ENCODE measurements around the gene CELF4. TPM values are rescaled to one million over a fixed set of nuclear protein-coding genes. Genes with fewer than 3 reads are reported as not detected.

Gene CELF4
- polyA plus RNA-seq, 1 donor: 2.9 TPM

GRCh38 chr18:37524498-37525261, 40.9 kb downstream of the CELF4 start:
- DNase-seq: no peak

- DNase-seq: no peak
These were observed 41.5 kb downstream of the CELF4 start for GRCh38 chr18:37524139-37524497.

- no peak for DNase-seq
These were observed 43.8 kb downstream of the CELF4 start for GRCh38 chr18:37521510-37522465.

GRCh38 chr18:37520508-37520907, 45.1 kb downstream of the CELF4 start:
- DNase-seq: no peak

- DNase-seq: no peak
These were observed 46.0 kb downstream of the CELF4 start for GRCh38 chr18:37519510-37520135.

GRCh38 chr18:37516361-37516853, 49.2 kb downstream of the CELF4 start:
- no peak for DNase-seq

GRCh38 chr18:37514953-37515352, 50.6 kb downstream of the CELF4 start:
- DNase-seq: no peak

GRCh38 chr18:37512400-37512799, 53.2 kb downstream of the CELF4 start:
- no peak for DNase-seq

- no peak for DNase-seq
These were observed 53.8 kb downstream of the CELF4 start for GRCh38 chr18:37511721-37512298.

- no peak for DNase-seq
These were observed 56.0 kb downstream of the CELF4 start for GRCh38 chr18:37509600-37509999.

GRCh38 chr18:37508207-37508606, 57.4 kb downstream of the CELF4 start:
- no peak for DNase-seq

- no peak for DNase-seq
These were observed 58.4 kb downstream of the CELF4 start for GRCh38 chr18:37507239-37507638.

GRCh38 chr18:37506001-37506400, 59.6 kb downstream of the CELF4 start:
- no peak for DNase-seq

- DNase-seq: no peak
These were observed 60.3 kb downstream of the CELF4 start for GRCh38 chr18:37505321-37505720.

- no peak for DNase-seq
These were observed 63.0 kb downstream of the CELF4 start for GRCh38 chr18:37502601-37503000.

GRCh38 chr18:37502036-37502435, 63.6 kb downstream of the CELF4 start:
- DNase-seq: no peak

GRCh38 chr18:37501136-37501535, 64.5 kb downstream of the CELF4 start:
- DNase-seq: no peak

- no peak for DNase-seq
These were observed 65.7 kb downstream of the CELF4 start for GRCh38 chr18:37499913-37500312.

GRCh38 chr18:37499044-37499443, 66.6 kb downstream of the CELF4 start:
- no peak for DNase-seq

GRCh38 chr18:37497853-37498518, 67.6 kb downstream of the CELF4 start:
- no peak for DNase-seq

GRCh38 chr18:37496568-37496967, 69.0 kb downstream of the CELF4 start:
- no peak for DNase-seq

- DNase-seq: no peak
These were observed 70.2 kb downstream of the CELF4 start for GRCh38 chr18:37495354-37495753.
